Measurements from ENCODE around the gene CATSPERE.

Gene CATSPERE

GRCh38 chr1:244598611-244599010 lies 137.5 kb downstream of the CATSPERE start:
- Histone ChIP-seq H3K9me2 (replicated peaks; ENCODE audit: low read depth, low read length) (no peaks in the 10 kb centered on the region), H3K36me3 (ENCODE audit: insufficient read depth, low read length) (no peaks in the 10 kb centered on the region), H3K79me2 (ENCODE audit: insufficient read depth, low read length) (no peaks in the 10 kb centered on the region), H4K20me1 (ENCODE audit: insufficient read depth, low read length, poor library complexity, severe bottlenecking) (no peaks in the 10 kb centered on the region), H3K27me3 (ENCODE audit: insufficient read depth, low read length, poor library complexity, severe bottlenecking) (no peaks in the 10 kb centered on the region), H3K9me3 (ENCODE audit: insufficient read depth, low read depth, low read length) (no peaks in the 10 kb centered on the region), H3F3A (ENCODE audit: low read depth) (no peaks in the 10 kb centered on the region), H3K4me3 (ENCODE audit: low read length, poor library complexity, severe bottlenecking) (no peak overlapping the region), H3K9ac (ENCODE audit: low read depth, low read length, poor library complexity, severe bottlenecking) (no peak overlapping the region), H2AFZ (ENCODE audit: low read length) (no peak overlapping the region), H3K4me1 (ENCODE audit: insufficient read depth, low read length, poor library complexity, severe bottlenecking) (no peaks in the 10 kb centered on the region), H3K4me2 (ENCODE audit: low read depth, low read length, poor library complexity, severe bottlenecking) (no peak overlapping the region)
- no peak for TF ChIP-seq EZH2phosphoT487 (IDR thresholded peaks at IDR 0.05; ENCODE audit: borderline replicate concordance)
- no peak for TF ChIP-seq CTCF (conservative IDR thresholded peaks at IDR 0.05; ENCODE audit: low read length)

GRCh38 chr1:244599937-244600350 lies 138.9 kb downstream of the CATSPERE start:
- H3K9me3 ChIP-seq (ENCODE audit: insufficient read depth, low read depth, low read length), result no peaks in the 10 kb centered on the region
- no peaks in the 10 kb centered on the region for H3K36me3 ChIP-seq (ENCODE audit: insufficient read depth, low read length)
- no peaks in the 10 kb centered on the region for H3K9me2 ChIP-seq (replicated peaks; ENCODE audit: low read depth, low read length)
- H3K79me2 ChIP-seq (ENCODE audit: insufficient read depth, low read length), result no peaks in the 10 kb centered on the region
- H3K27me3 ChIP-seq (ENCODE audit: insufficient read depth, low read length, poor library complexity, severe bottlenecking), result no peaks in the 10 kb centered on the region
- H3K9ac ChIP-seq (ENCODE audit: low read depth, low read length, poor library complexity, severe bottlenecking), result no peak overlapping the region
- no peaks in the 10 kb centered on the region for H3K4me1 ChIP-seq (ENCODE audit: insufficient read depth, low read length, poor library complexity, severe bottlenecking)
- no peak for TF ChIP-seq CTCF (conservative IDR thresholded peaks at IDR 0.05; ENCODE audit: low read length)
- no peak for TF ChIP-seq EZH2phosphoT487 (IDR thresholded peaks at IDR 0.05; ENCODE audit: borderline replicate concordance)
- no peak overlapping the region for H3K4me2 ChIP-seq (ENCODE audit: low read depth, low read length, poor library complexity, severe bottlenecking)
- H4K20me1 ChIP-seq (ENCODE audit: insufficient read depth, low read length, poor library complexity, severe bottlenecking), result no peaks in the 10 kb centered on the region
- H3F3A ChIP-seq (ENCODE audit: low read depth), result no peaks in the 10 kb centered on the region
- H2AFZ ChIP-seq (ENCODE audit: low read length), result no peak overlapping the region
- H3K4me3 ChIP-seq (ENCODE audit: low read length, poor library complexity, severe bottlenecking), result no peak overlapping the region

GRCh38 chr1:244601336-244601735 lies 140.3 kb downstream of the CATSPERE start:
- no peaks in the 10 kb centered on the region for H3K9me2 ChIP-seq (replicated peaks; ENCODE audit: low read depth, low read length)
- H3K4me2 ChIP-seq (ENCODE audit: low read depth, low read length, poor library complexity, severe bottlenecking), result no peak overlapping the region
- no peaks in the 10 kb centered on the region for H3K27me3 ChIP-seq (ENCODE audit: insufficient read depth, low read length, poor library complexity, severe bottlenecking)
- H3K79me2 ChIP-seq (ENCODE audit: insufficient read depth, low read length), result no peaks in the 10 kb centered on the region
- no peaks in the 10 kb centered on the region for H3K9me3 ChIP-seq (ENCODE audit: insufficient read depth, low read depth, low read length)
- H3K36me3 ChIP-seq (ENCODE audit: insufficient read depth, low read length), result no peaks in the 10 kb centered on the region
- H3K9ac ChIP-seq (ENCODE audit: low read depth, low read length, poor library complexity, severe bottlenecking), result no peak overlapping the region
- H3F3A ChIP-seq (ENCODE audit: low read depth), result no peaks in the 10 kb centered on the region
- H3K4me1 ChIP-seq (ENCODE audit: insufficient read depth, low read length, poor library complexity, severe bottlenecking), result no peaks in the 10 kb centered on the region
- H3K4me3 ChIP-seq (ENCODE audit: low read length, poor library complexity, severe bottlenecking), result no peak overlapping the region
- TF ChIP-seq EZH2phosphoT487 (IDR thresholded peaks at IDR 0.05; ENCODE audit: borderline replicate concordance) (no peak), CTCF (conservative IDR thresholded peaks at IDR 0.05; ENCODE audit: low read length) (no peak)
- H4K20me1 ChIP-seq (ENCODE audit: insufficient read depth, low read length, poor library complexity, severe bottlenecking), result no peaks in the 10 kb centered on the region
- no peak overlapping the region for H2AFZ ChIP-seq (ENCODE audit: low read length)

All from Loucy (cell line).